ENCODE results near the gene STK24. TPM values are rescaled to one million over a fixed set of nuclear protein-coding genes. Genes with fewer than 3 reads are reported as not detected.
"Not testable (repeated sequence)": the region's sequence is repeated elsewhere in the genome, so short reads cannot be mapped to it uniquely, and the experiment has no call there.

STK24 gene
- polyA plus RNA-seq, 1 experiment, result 44.0 TPM

- no peak overlapping the region for H3K4me3 ChIP-seq (ENCODE audit: low read depth, low read length)
- no peaks in the 10 kb centered on the region for H3K27me3 ChIP-seq (ENCODE audit: control insufficient read depth, insufficient read depth, low read length)
- POLR2A ChIA-PET, result interaction anchor here (0.5 to 0.9 kb wide), 2 partner anchors 30 to 266 kb away, joined by 3 read pairs; no protein-coding TSS in a partner anchor
- DNase-seq (ENCODE audit: low read depth, low spot score), result no peak
- H3K27ac ChIP-seq (ENCODE audit: low read depth, low read length), result no peak overlapping the region
- TF ChIP-seq, protein P1, sequence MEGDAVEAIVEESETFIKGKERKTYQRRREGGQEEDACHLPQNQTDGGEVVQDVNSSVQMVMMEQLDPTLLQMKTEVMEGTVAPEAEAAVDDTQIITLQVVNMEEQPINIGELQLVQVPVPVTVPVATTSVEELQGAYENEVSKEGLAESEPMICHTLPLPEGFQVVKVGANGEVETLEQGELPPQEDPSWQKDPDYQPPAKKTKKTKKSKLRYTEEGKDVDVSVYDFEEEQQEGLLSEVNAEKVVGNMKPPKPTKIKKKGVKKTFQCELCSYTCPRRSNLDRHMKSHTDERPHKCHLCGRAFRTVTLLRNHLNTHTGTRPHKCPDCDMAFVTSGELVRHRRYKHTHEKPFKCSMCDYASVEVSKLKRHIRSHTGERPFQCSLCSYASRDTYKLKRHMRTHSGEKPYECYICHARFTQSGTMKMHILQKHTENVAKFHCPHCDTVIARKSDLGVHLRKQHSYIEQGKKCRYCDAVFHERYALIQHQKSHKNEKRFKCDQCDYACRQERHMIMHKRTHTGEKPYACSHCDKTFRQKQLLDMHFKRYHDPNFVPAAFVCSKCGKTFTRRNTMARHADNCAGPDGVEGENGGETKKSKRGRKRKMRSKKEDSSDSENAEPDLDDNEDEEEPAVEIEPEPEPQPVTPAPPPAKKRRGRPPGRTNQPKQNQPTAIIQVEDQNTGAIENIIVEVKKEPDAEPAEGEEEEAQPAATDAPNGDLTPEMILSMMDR (IDR thresholded peaks at IDR 0.05; ENCODE audit: low read depth, low read length), result no peak
- no peaks in the 10 kb centered on the region; the same call in 1 of the 2 replicates for H3K9me3 ChIP-seq (ENCODE audit: control insufficient read depth, insufficient read depth, low read length)
- CTCF ChIA-PET, result interaction anchor here (1.2 kb wide), 1 partner anchor 82 kb away, joined by 3 read pairs; no protein-coding TSS in a partner anchor
Measured at GRCh38 chr13:98570929-98571372, 6.0 kb downstream of the STK24 start.

DNA sequence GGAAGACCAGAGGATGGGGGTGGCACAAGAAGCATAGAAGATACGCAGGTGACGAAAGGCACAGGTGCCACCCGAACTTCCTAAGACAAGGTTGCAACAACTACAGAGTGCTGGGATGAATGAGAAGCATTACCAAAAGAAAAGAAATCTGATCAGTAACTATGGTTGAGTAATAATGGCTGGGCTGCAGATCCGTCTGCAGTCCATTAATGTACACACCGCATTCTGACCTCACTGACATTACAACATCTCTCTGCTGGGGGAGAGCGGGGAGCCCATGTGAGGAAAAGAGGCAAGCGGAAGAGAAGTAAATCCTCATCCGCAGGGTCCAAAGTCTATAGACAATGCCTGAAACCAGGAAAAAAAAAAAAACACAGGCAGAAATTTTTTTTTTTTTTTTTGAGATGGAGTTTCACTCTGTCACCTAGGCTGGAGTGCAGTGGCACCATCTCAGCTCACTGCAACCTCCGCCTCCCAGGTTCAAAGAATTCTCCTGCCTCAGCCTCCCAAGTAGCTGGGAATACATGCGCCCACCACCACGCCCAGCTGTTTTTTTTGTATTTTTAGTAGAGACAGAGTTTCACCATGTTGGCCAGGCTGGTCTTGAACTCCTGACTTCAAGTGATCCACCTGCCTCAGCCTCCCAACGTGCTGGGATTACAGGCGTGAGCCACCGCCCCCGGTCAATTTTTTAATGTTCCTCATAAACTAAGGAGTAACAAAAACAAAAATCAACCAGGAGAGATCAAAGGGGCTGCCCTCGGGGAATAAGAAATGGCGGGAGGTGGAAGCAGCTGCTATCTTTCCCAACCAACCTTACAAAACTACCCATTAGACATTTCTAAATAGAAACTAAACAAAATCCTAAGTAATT, 7.2 kb downstream of the STK24 start:
- H3K27me3 ChIP-seq (ENCODE audit: control insufficient read depth, insufficient read depth, low read length); DNase-seq (ENCODE audit: low read depth, low spot score); H3K4me3 ChIP-seq (ENCODE audit: low read depth, low read length); H3K9me3 ChIP-seq (ENCODE audit: control insufficient read depth, insufficient read depth, low read length); H3K27ac ChIP-seq (ENCODE audit: low read depth, low read length): not testable (repeated sequence)
- ChIA-PET CTCF (interaction anchor here (0.6 to 1.2 kb wide), 2 partner anchors 83 to 88 kb away, joined by 3 to 5 read pairs; no protein-coding TSS in a partner anchor), POLR2A (interaction anchor here (0.9 kb wide), 1 partner anchor 29 kb away, joined by 3 read pairs; no protein-coding TSS in a partner anchor)

GRCh38 chr13:98568918-98569317, 8.0 kb downstream of the STK24 start:
- TF ChIP-seq, protein P1 (IDR thresholded peaks at IDR 0.05; ENCODE audit: low read depth, low read length), result no peak
- ChIA-PET CTCF (no interaction called here), POLR2A (no interaction called here)
- Histone ChIP-seq H3K27me3 (ENCODE audit: control insufficient read depth, insufficient read depth, low read length) (no peaks in the 10 kb centered on the region), H3K9me3 (ENCODE audit: control insufficient read depth, insufficient read depth, low read length) (no peaks in the 10 kb centered on the region; the same call in 1 of the 2 replicates), H3K4me3 (ENCODE audit: low read depth, low read length) (no peak overlapping the region), H3K27ac (ENCODE audit: low read depth, low read length) (no peak overlapping the region)
- DNase-seq (ENCODE audit: low read depth, low spot score), result no peak

GRCh38 chr13:98567140-98567539, 9.8 kb downstream of the STK24 start:
- TF ChIP-seq, protein P1 (IDR thresholded peaks at IDR 0.05; ENCODE audit: low read depth, low read length), result no peak
- DNase-seq (ENCODE audit: low read depth, low spot score), result no peak
- H3K4me3 ChIP-seq (ENCODE audit: low read depth, low read length), result no peak overlapping the region
- no peaks in the 10 kb centered on the region for H3K27me3 ChIP-seq (ENCODE audit: control insufficient read depth, insufficient read depth, low read length)
- ChIA-PET CTCF (interaction anchor here (1.4 kb wide), 1 partner anchor 9 kb away, joined by 3 read pairs; no protein-coding TSS in a partner anchor), POLR2A (no interaction called here)
- H3K9me3 ChIP-seq (ENCODE audit: control insufficient read depth, insufficient read depth, low read length), result no peaks in the 10 kb centered on the region; the same call in none of the 2 replicates
- H3K27ac ChIP-seq (ENCODE audit: low read depth, low read length), result no peak overlapping the region

GRCh38 chr13:98565726-98566565, 11.0 kb downstream of the STK24 start:
- TF ChIP-seq, protein P1 (IDR thresholded peaks at IDR 0.05; ENCODE audit: low read depth, low read length), result no peak
- Histone ChIP-seq H3K27me3 (ENCODE audit: control insufficient read depth, insufficient read depth, low read length) (no peaks in the 10 kb centered on the region), H3K27ac (ENCODE audit: low read depth, low read length) (peak overlapping the region; percentile 31), H3K9me3 (ENCODE audit: control insufficient read depth, insufficient read depth, low read length) (no peaks in the 10 kb centered on the region; the same call in none of the 2 replicates), H3K4me3 (ENCODE audit: low read depth, low read length) (no peak overlapping the region)
- no peak for DNase-seq (ENCODE audit: low read depth, low spot score)
- ChIA-PET POLR2A (interaction anchor here (0.6 kb wide), 1 partner anchor 11 kb away, joined by 4 read pairs; no protein-coding TSS in a partner anchor), CTCF (no interaction called here)

All from AG04450 (cell line).